ENCODE data around the gene R3HDM2. TPM values are rescaled to one million over a fixed set of nuclear protein-coding genes. Genes with fewer than 3 reads are reported as not detected.

R3HDM2 gene
- total and polyA plus RNA-seq, 2 of the 13 experiments (the other 11 are each of a cell fraction or from before 2014, with no cell fraction given), result 11.1 to 23.5 TPM

- peak; percentile 17; the same call in 1 of the 2 replicates for TF ChIP-seq ZFP91 (CRISPR knock-in tag; IDR thresholded peaks at IDR 0.05; ENCODE audit: borderline replicate concordance)
- no peak for TF ChIP-seq ZNF777 (CRISPR knock-in tag; IDR thresholded peaks at IDR 0.05)
- TF ChIP-seq MLX (CRISPR knock-in tag; IDR thresholded peaks at IDR 0.05), result no peak
- TF ChIP-seq PHF21A (CRISPR knock-in tag; IDR thresholded peaks at IDR 0.05), result no peak
- TF ChIP-seq ZBTB8A (CRISPR knock-in tag; IDR thresholded peaks at IDR 0.05; ENCODE audit: borderline replicate concordance, low read depth), result peak; percentile 97
- TF ChIP-seq SMAD9 (CRISPR knock-in tag; IDR thresholded peaks at IDR 0.05), result no peak
- TF ChIP-seq ZNF687 (CRISPR knock-in tag; IDR thresholded peaks at IDR 0.05), result peak; percentile 41
- TF ChIP-seq SP1 (IDR thresholded peaks at IDR 0.05), result no peak
- peak; percentile 31; the same call in 1 of the 2 replicates for TF ChIP-seq SP1 (CRISPR knock-in tag; IDR thresholded peaks at IDR 0.05)
- TF ChIP-seq POGK (CRISPR knock-in tag; conservative IDR thresholded peaks at IDR 0.05), result peak; percentile 40; the same call in 1 of the 2 replicates
- peak; percentile 41; the same call in 1 of the 2 replicates for TF ChIP-seq ZNF605 (CRISPR knock-in tag; IDR thresholded peaks at IDR 0.05)
- TF ChIP-seq CREM (IDR thresholded peaks at IDR 0.05), result peak; percentile 34; the same call in 1 of the 2 replicates
- TF ChIP-seq CREM (CRISPR knock-in tag; IDR thresholded peaks at IDR 0.05), result no peak
- no peak for TF ChIP-seq ZNF709 (CRISPR knock-in tag; IDR thresholded peaks at IDR 0.05)
- peak; percentile 47; the same call in 1 of the 2 replicates for TF ChIP-seq RAD21 (CRISPR knock-in tag; IDR thresholded peaks at IDR 0.05)
- 0 out of 2 replicates have a peak, but pooled peaks have one; percentile 8 for TF ChIP-seq SAP130 (CRISPR knock-in tag; IDR thresholded peaks at IDR 0.05; ENCODE audit: low read depth)
- TF ChIP-seq PATZ1 (CRISPR knock-in tag; IDR thresholded peaks at IDR 0.05), result peak; percentile 56
- peak; percentile 26; the same call in 1 of the 2 replicates for TF ChIP-seq SMC3 (IDR thresholded peaks at IDR 0.05; ENCODE audit: low read length)
- TF ChIP-seq KDM2A (CRISPR knock-in tag; IDR thresholded peaks at IDR 0.05; ENCODE audit: borderline replicate concordance, low read depth), result peak; percentile 49; the same call in 1 of the 2 replicates
- TF ChIP-seq FOSL1 (CRISPR knock-in tag; IDR thresholded peaks at IDR 0.05; ENCODE audit: borderline replicate concordance), result no peak
Observed at GRCh38 chr12:57243521-57244311, 187.1 kb downstream of the R3HDM2 start (continued).
